ENCODE measurements around the gene GJC2.

GJC2 gene

DNA sequence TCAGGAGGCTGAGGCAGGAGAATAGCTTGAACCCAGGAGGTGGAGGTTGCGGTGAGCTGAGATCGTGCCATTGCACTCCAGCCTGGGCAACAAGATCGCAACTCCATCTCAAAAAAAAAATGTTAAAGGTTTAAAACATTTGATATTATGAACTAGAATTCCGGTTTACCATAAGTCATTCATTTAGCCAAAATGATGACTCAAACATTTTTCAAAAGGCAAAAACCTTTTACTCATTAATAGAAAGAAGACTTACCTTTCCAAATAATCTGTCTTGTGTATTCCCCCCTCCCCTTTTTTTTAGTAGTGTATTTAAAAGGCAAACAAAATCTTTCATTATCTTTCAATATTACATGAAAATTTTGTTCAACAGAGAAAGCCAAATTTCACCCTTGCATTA lies 32.4 kb upstream of the GJC2 start:
- DNase-seq = no peak

DNA sequence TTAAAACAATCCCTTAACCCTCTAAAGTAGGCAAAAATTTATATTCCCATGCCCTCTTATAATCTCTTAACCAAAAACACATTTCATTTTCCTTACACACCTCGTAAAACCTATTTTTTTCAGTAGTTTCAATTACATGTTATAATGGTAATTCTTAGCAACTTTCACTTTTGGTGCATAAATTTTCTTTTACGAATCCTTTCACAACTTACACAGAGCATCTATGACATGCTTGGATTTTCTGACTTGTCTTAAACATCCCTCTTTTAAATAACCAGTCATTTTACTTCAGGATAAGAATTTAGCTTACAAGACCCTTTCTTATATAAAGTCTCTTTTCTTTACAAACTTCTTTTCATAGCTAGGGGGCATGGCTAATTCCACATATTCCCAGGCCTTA lies 31.7 kb upstream of the GJC2 start:
- DNase-seq = no peak

DNA sequence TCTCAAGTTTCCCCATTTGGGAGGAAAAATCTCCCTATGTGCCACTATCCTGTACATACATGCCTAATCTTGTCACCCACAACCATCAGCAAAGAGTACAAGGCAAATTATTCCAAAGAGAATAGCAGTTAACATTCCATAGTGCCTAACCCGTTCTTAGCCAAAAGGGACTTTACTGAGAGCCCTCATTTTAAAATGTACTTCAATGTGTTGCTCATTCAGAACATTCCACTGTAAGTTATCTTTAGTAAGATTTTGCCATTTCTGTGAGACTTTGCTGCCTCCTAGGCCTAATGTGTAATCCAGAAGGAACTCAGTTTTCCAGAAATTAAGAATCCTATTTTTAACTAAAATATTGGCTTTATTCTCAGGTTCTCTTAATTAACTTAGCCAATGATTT lies 29.4 kb upstream of the GJC2 start:
- no peak for DNase-seq

DNA sequence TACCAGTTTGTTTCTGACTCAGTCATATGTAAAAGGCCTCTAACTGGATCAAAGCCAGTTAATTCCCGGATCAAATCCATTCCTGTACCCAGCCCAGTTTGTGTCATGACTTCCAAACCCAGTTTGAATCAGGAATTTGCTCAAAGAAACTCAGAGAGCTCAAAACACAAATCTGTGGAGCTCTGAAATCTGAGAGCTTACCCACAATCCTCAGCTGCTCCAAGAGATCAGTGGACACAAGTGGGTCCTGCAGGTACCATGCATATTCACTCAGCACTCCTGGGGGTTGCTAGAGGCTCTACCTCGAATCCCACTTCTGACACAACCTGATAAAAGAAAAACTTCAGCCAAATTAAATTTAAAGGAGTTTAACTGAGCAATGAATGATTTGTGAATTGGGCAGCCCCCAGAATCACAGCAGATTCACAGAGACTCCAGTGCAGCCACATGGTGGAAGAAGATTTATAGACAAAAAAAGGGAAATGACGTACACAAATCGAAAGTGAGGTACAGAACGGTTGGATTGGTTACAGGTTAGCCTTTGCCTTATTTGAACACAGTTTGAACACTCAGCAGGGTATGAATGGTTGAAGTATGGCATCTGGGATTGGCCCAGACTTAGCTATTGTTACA lies 28.8 kb upstream of the GJC2 start:
- peak; percentile 23 for DNase-seq

DNA sequence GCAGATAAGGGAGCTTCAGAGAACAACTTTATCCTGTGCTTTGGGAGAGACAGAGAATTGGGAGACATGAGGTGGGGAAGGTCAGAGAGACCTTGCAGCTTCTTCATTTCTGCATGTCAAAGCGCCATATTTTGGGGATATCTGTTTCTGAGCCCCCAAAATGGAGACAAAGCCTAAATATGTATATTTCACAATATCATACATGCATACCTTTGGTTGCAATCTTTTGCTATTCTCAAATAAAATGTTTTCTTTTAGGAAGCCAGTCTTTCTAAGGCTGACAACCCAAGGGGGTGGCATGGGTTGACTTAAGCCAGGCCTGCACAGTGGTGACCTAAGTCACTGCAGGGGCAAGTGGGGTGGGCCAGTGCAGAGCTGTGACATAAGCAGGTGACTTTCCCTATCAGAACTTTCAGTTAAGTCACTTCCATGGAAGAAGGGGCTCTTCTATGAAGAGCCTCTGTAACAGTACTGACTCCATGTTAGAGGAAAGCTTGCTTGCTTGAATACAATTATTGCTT lies 26.7 kb upstream of the GJC2 start:
- no peak for DNase-seq

DNA sequence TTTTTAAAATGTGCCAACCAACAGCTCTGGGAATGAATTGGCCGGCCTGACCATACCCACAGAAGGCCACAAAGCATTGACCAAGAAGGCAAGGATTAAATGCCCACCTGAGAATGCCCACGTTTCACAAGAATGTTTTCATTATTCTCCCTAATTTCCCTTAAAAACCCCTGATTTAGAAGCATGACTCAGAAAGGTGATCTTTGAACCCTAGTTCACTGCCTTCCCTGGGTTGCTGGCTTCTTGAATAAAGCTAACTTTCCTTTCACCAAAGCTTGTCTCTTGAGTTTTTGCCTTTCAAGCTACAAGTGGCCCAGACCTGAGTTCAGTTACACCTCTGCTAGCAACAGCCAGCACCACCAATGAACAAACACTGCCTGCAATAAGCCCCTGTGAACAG lies 26.2 kb upstream of the GJC2 start:
- no peak for DNase-seq

DNA sequence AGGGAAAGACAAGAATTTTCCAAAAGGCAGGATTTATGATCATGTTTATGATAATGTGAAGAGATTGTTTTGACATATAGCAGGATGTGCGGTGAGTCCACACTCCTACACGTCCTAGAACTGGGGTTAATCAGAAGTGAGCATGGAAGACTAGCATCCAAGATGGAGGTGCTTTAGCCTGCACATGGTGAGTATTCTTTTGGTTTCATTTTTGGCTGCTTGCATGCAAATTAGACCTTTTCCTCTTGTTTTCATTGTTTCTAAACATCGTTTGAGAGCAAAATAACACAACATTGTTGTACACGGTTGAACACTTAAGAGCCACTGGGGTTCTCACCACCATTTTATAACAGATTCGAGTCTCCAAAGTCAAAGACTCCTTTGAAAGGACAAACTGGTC lies 24.5 kb upstream of the GJC2 start:
- DNase-seq = no peak

DNA sequence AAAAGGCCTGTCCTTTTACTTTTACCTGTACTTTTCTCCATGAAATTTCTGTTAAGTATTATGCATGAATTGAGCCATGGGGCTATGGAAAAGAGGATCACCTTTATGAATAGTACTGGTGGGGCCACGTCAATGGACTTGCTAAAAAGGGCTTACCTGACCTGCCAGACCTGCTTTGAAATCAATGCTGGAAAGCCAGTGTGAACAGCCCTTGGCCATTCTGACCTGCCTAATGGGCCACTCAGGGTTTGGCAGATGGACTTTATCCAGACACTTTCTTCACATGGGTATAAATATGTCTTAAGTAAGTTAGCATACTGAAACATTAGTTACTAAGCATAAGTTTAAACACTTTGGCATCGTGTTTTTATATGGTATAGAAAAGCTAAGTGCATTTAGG lies 18.0 kb upstream of the GJC2 start:
- DNase-seq = no peak

DNA sequence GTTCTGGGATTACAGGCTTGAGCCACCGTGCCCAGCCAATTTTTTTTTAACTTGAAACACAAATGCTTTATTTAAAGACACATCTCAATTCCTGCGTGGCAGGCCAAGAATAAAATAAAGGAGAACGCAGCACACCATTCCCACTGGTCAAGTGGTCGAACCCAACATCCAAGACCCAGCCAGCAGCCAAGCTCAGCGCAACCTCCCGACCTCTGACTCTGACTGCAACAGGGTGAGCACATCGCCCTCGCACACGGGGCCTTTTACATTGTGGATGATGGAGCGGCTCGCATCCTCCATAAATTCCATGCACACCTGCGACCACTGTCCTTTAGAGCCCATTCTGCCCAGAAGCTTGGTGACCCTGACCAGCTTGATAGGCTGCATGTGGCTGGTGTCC lies 15.1 kb upstream of the GJC2 start:
- DNase-seq = no peak

DNA sequence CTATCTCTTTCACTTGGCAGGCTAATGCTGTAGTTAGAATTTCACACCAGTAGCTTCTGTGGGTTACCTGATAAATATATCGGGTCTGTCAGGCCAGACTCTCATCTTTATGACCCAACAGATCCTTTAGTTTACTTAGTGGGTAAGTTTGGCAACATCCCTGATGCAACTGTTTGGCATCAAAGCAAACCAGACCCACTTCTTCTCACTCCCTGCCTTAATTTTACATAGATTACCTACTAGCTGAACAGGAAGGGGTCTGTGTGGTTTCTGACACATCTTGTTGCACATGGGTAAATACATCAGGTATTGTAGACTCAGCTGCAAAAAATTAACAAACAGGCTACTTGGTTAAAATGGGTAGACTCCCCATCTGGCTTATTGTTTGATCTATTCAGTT lies 12.8 kb upstream of the GJC2 start:
- no peak for DNase-seq

DNA sequence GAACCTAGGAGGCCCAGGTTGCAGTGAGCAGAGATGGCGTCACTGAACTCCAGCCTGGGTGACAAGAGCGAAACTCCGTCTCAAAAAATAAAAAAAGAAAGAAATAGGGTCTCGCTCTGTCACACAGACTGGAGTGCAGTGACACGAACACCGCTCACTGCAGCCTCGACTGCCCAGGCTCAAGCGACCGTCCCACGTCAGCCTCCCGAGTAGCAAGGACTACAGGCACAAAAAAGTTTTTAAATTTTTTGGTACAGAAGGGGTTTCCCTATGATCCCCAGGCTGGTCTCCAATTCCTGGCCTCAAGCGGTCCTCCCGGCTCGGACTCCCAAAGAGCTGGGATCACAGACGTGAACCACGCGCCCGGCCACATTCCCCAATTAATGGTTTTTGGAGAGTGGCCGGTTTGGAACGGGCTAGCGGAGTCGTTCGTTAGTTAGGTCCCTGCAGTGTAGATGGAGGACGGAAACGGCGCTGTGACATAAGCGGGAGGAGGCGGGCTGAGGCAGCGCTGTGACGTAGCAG lies 10.3 kb upstream of the GJC2 start:
- no peak for DNase-seq

DNA sequence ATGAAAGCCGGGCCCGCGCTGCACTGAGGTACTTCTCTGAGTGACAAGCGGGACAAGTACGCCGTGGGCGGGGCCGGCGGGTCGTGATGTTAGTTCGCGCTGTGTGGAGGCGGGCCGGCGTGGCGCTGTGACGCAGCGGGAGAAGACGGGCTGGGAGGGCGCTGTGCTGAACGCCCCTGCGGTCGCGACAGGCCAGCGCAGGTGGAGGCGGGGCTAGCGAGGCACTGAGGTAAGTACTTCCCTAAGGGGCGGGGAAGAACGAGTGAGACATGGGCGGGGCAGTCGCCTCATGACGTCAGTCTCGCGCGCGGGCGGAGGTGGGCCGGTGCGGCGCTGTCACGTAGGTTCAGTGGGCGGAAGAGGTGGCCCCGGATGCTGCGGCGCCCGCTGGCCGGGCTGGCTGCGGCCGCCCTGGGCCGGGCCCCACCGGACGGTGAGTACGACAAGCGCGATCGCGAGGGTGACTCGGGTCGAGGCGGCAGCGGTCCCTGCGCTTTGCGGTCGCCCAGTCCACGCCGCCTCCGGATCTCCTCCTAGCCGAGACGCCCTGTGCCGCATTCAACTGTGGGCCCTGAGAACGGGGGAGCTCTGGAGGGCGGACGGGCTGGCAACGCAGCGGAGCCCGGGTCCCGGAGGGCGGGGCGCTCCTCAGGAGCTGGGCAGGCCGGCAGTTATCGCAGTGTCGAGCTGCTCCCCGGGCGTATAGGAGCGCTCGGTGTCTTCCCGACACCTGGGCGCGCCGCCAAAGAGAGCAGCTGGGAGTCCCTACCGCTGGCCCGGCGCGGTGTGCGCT lies 9.6 kb upstream of the GJC2 start, which contains the start of gene GUK1:
Gene GUK1 (plus strand): TSS at position 349 of the 793 bp plus-strand sequence. CDS start 24 bp downstream, at position 373.
- peak; percentile 100 for DNase-seq

DNA sequence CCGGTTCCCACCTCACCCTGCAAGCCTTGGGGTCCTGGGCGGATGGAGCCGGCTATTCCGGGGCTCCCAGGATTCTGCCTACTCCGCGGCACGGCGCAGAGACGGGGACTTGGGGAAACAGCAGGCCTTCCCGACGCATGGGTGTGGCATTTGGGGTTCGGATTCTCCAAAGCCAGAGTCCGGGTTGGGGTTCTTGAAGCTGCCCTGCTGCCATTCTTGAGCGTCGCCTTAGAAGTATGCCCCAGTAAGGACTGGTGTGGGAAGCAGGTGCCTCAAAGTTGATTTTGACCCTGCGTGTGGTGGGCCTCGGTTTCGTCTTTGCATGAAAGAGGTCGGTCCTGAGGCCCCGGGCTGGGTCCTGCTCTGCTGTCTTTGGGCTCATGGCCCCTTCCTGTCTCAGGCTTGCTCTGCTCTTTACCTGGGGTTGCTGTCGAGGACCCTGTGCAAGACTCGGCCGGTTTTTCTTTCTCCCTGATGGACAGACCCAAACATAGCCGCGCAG lies 9.0 kb upstream of the GJC2 start:
- DNase-seq = no peak

DNA sequence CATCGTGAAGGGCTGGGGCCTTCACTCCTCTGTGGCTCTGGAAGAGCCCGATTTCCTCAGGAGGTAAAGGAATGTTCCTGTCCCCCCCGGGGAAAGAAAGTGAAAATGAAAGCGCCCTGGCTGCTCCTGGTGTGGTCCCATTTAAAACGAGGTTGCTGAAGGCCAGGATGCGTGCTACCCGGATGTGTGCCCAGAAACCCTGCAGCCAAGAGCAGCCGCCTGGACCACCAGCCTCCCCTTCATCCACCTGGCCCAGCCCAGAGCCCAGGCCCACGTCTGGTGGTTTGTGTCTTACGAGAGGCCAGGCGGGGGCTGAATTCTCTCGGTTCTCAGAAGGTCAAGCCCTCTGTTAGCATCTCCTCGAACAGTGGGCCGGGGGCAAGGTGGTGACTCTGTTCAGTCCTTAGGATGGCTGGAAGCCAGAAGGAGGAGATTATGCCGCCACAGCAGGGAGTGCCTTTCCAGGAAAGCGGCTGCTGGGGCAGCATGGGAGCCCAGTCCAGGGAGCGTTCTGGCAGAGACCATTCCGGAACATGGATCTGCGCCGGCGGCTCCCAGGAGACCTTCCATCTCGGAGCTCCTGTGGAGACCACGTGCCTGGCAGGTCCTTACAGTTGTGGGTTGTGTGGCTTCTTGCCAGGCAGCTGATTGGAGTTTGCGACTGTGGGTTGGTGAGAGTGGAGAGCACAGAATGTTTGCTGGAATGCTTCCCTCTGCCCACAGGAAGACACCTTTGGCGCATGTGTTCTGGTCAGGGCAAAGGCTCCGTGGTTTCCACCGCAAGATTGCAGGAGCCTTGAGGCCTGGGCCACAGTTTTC lies 8.3 kb upstream of the GJC2 start:
- DNase-seq = peak; percentile 54

DNA sequence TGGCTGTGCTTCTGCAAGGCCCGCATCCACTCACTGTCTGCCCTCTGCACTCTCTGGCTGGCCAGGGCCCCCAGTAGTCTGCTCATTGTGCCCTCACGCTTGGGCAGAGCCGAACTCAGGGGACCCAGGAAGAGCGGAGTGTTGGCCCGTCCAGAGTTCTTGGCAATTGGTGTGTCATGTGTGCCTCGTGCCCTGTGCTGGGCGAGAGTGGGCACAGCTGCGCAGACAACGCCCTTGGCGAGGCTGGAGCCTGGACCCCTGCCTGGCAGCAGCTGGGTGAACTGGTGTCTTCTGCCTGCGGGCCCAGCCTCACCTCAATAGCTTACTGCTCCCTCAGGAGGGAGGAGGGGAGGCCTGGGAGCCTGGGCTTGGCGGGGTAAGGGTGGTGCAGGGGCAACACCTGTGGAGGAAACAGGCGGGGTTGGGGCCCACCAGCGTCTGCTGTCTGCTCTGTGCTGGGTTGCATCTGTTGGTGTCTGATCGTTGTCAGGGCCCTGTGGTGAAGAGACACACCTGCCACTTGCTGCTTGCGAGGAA lies 7.5 kb upstream of the GJC2 start:
- no peak for DNase-seq

DNA sequence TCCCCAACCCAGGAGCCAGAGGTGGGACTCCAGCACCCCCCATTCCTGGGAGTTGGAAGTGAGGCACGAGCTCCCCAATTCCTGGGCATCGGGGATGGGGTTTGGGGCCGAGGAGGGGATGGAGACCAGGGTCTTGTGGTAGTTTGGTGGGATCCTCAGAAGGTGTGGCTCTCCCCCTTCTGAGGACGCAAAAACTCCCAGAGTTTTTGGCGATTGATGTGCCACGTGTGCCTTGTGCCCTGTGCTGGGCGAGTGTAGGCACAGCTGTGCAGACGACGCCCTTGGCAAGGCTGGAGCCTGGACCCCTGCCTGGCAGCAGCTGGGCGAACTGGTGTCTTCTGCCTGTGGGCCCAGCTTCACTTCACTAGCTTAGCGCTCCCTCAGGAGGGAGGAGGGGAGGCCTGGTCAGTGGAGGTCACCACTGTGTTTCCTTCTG lies 7.0 kb upstream of the GJC2 start:
- DNase-seq = no peak

DNA sequence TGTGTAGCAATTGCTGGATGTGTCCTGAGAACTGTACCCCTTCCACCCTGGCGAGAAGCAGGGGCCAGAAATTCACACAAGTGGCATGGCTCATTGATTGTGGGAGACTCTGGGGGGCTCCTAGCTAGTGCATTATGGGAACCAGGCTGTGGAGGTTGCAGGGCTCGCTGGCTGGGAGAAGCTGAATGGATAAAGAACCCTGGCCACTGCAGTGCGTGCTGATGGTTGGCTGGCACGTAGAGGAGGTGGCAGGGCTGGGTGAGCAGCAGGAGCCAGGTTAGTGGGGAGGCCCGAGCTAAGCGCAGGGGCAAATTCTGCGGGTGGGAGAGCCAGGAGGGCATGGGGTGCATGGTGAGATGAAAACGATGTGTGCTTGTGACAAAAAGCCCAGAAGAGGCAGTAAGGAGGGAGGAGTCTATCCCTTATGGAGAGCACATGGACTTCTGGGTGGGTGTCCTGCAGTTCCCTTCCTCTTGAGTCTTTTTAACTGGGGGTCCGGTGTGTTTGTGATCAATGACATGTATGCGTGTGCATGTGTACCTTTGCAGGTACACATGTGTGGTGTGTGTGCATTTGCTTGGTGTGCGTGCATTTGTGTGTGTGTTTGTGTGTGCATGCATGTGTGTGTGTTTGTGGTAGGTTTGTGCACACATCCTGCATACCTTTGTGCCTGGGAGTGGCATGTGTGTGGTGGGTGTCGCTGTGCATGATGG lies 6.1 kb upstream of the GJC2 start:
- no peak for DNase-seq

DNA sequence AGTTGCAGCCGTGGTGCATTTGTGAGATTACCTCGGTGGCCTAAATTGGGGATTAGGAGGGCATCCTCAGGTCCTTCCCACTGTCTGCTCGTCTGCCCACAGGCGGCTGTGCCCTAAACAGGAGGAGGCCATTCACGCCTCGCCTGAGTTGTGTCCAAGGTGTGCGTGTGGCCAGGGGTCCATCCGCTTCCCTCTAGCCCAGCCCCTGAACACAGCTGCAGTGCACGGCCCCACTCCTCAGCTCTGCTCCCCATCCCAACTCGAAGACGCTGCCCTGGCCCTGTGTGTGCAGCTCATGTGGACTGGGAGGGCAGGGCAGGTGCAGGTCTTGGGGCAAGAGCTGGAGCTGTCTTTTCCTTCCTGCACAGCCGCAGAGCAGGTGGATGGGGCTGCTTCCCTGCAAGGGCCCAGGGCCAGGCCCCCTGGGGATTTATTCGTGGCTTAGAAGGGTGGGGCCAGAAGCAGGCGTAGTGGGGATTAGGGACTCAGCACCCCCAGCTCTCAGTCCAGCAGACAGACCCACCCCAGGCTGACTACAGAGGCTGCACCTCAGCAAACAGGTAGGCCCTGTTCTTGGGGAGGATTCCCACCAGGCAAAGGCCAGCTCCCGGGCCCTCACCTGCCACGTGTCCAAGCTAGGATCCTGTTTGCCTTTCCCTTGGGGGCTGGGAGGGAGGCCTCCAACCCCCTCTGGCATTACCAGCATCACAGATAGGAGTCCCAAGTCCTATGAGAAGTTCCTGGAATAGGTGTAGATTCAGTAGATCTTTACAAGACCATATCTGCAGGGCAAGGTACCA lies 5.3 kb upstream of the GJC2 start:
- no peak for DNase-seq

DNA sequence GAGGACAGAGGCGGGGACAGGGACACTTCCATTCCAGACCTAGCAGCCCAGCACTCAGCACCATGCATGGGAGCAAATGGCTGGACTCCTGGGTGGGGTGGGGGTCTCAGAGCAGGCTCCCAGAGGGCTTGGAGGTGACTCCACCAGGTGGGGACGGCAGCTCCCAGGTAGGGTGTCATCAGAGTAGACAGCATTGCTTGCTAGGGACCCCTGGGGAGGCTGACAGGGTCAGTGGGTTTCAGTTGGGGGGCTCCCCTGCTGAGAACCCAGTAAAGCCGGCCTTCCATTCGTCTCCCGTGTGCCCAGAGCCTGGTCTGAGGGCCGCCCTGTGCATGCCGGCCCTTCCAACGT lies 4.8 kb upstream of the GJC2 start:
- no peak for DNase-seq

DNA sequence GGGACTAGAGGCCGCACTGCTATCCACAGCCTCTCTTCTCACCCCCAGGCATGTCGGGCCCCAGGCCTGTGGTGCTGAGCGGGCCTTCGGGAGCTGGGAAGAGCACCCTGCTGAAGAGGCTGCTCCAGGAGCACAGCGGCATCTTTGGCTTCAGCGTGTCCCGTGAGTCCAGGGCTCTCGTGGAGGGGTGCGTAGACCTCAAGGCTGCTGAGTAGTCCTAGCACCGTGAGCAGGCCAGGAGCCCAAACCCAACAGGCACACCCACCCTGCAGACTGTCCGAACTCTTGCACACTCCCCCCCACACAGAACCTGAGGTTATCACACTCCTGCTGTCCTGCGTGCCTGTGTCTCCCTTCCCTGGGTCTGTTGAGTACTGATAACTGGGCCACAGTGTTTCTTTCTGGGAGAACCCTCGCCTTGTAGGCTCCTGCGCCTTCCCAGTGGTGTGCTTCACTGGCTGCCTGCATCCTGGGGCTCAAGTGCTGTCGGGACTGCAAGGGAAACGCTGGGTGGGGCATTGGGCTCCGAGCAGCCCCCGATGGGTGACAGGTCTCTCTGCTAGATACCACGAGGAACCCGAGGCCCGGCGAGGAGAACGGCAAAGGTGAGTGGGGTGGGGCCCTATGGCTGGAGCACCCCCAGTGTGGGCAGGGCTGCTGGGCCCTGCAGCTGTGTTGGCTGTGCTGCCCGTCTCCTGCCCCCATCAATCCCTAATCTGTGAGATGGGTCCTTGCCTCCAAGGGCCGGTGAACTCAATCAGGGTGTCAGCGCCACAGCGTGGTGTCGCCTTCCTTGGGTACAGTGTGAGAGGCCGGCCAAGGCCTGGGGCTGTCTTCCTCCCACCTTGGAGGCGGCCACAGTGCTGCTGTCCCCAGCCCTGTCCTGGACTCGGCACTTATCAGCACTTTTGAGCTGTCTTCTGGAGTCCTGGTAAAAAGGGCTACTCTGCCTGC lies 4.0 kb upstream of the GJC2 start:
- no peak for DNase-seq

Measured in inflammatory macrophage treated with lipopolysaccharide for 4 hours (primary cell).